ENCODE results near the gene NELL1.

- TF ChIP-seq, protein P1, sequence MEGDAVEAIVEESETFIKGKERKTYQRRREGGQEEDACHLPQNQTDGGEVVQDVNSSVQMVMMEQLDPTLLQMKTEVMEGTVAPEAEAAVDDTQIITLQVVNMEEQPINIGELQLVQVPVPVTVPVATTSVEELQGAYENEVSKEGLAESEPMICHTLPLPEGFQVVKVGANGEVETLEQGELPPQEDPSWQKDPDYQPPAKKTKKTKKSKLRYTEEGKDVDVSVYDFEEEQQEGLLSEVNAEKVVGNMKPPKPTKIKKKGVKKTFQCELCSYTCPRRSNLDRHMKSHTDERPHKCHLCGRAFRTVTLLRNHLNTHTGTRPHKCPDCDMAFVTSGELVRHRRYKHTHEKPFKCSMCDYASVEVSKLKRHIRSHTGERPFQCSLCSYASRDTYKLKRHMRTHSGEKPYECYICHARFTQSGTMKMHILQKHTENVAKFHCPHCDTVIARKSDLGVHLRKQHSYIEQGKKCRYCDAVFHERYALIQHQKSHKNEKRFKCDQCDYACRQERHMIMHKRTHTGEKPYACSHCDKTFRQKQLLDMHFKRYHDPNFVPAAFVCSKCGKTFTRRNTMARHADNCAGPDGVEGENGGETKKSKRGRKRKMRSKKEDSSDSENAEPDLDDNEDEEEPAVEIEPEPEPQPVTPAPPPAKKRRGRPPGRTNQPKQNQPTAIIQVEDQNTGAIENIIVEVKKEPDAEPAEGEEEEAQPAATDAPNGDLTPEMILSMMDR (IDR thresholded peaks at IDR 0.05 in 8 of 11, conservative IDR thresholded peaks at IDR 0.05 in 3 of 11), result no peak
- no peak for TF ChIP-seq POLR2AphosphoS5 (IDR thresholded peaks at IDR 0.05)
- TF ChIP-seq POLR2A (IDR thresholded peaks at IDR 0.05), result no peak
Measured at GRCh38 chr11:21552911-21553310, 883.5 kb downstream of the NELL1 start.

Data from spleen (tissue), 7 donors.